ENCODE data around the gene SKAP2. TPM values are rescaled to one million over a fixed set of nuclear protein-coding genes. Genes with fewer than 3 reads are reported as not detected.

SKAP2 gene
- total RNA-seq, 1 donor from 2014 or later, result 50.2 TPM

- Histone ChIP-seq H3K27ac (no peak overlapping the region), H3K4me3 (no peak overlapping the region), H3K27me3 (no peaks in the 10 kb centered on the region), H3K4me1 (no peaks in the 10 kb centered on the region), H3K36me3 (no peaks in the 10 kb centered on the region), H3K9me3 (no peaks in the 10 kb centered on the region)
- DNase-seq (ENCODE audit: low spot score in 2 of 2), result no peak
- TF ChIP-seq, protein P1, sequence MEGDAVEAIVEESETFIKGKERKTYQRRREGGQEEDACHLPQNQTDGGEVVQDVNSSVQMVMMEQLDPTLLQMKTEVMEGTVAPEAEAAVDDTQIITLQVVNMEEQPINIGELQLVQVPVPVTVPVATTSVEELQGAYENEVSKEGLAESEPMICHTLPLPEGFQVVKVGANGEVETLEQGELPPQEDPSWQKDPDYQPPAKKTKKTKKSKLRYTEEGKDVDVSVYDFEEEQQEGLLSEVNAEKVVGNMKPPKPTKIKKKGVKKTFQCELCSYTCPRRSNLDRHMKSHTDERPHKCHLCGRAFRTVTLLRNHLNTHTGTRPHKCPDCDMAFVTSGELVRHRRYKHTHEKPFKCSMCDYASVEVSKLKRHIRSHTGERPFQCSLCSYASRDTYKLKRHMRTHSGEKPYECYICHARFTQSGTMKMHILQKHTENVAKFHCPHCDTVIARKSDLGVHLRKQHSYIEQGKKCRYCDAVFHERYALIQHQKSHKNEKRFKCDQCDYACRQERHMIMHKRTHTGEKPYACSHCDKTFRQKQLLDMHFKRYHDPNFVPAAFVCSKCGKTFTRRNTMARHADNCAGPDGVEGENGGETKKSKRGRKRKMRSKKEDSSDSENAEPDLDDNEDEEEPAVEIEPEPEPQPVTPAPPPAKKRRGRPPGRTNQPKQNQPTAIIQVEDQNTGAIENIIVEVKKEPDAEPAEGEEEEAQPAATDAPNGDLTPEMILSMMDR (IDR thresholded peaks at IDR 0.05), result no peak
- intact Hi-C loops (cut with DNase I), result no loop called here
These were observed 35.1 kb upstream of the SKAP2 start for GRCh38 chr7:26899519-26899918.

GRCh38 chr7:26898891-26899290 is 34.5 kb upstream of the SKAP2 start:
- TF ChIP-seq, protein P1 (IDR thresholded peaks at IDR 0.05), result no peak
- no peak overlapping the region for H3K4me3 ChIP-seq
- DNase-seq (ENCODE audit: low spot score in 2 of 2), result no peak
- H3K36me3 ChIP-seq, result no peaks in the 10 kb centered on the region
- no peaks in the 10 kb centered on the region for H3K4me1 ChIP-seq
- intact Hi-C loops (cut with DNase I), result no loop called here
- no peak overlapping the region for H3K27ac ChIP-seq
- H3K9me3 ChIP-seq, result no peaks in the 10 kb centered on the region
- no peaks in the 10 kb centered on the region for H3K27me3 ChIP-seq

DNA sequence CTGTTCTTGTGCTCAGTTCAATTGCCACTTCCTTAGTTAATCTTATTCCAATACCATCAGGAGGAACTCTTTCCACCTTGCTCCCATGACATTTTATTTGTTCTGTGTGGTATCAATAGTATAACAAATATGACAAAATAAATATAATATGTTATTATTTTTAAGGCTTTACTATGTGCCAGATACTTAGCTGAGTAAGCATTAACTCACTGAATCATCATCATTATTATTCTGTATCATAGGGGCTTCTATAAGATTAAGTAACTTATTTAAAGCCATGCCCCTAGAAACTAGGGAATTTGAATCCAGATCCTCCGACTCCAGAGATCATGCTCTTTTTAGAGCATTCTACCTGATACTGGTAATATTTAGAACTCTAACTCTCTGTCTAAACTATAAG is 33.5 kb upstream of the SKAP2 start:
- Histone ChIP-seq H3K27me3 (no peaks in the 10 kb centered on the region), H3K4me3 (no peak overlapping the region), H3K9me3 (no peaks in the 10 kb centered on the region), H3K4me1 (no peaks in the 10 kb centered on the region), H3K36me3 (no peaks in the 10 kb centered on the region), H3K27ac (no peak overlapping the region)
- TF ChIP-seq, protein P1 (IDR thresholded peaks at IDR 0.05), result no peak
- no peak for DNase-seq (ENCODE audit: low spot score in 2 of 2)
- intact Hi-C loops (cut with DNase I), result no loop called here

- no peaks in the 10 kb centered on the region for H3K36me3 ChIP-seq
- H3K4me1 ChIP-seq, result no peaks in the 10 kb centered on the region
- no peak for DNase-seq (ENCODE audit: low spot score in 2 of 2)
- no peak overlapping the region for H3K27ac ChIP-seq
- no peak overlapping the region for H3K4me3 ChIP-seq
- TF ChIP-seq, protein P1 (IDR thresholded peaks at IDR 0.05), result no peak
- H3K9me3 ChIP-seq, result no peaks in the 10 kb centered on the region
- intact Hi-C loops (cut with DNase I), result no loop called here
- no peaks in the 10 kb centered on the region for H3K27me3 ChIP-seq
These were observed 27.3 kb upstream of the SKAP2 start for GRCh38 chr7:26891400-26892350.

DNA sequence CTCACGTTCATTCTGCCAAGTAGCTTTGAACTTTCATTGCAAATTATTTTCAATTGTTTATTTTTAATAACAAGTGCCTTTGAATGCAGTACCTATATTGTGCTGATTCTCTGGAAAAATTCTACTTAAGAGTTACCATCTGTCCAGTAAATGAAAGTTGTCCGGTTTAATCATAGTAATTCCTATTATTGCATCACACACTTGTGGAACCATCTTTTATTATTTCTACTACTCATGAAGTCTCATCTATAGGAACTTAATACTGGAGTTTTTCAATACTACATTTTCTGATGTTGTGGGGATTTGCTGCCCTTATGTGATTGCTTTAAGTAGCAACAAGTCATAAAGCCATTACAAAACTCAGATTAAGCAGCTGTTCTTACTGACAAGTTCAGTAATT is 16.5 kb upstream of the SKAP2 start:
- H3K36me3 ChIP-seq, result no peaks in the 10 kb centered on the region
- DNase-seq (ENCODE audit: low spot score in 2 of 2), result no peak
- no peaks in the 10 kb centered on the region for H3K4me1 ChIP-seq
- TF ChIP-seq, protein P1 (IDR thresholded peaks at IDR 0.05), result no peak
- intact Hi-C loops (cut with DNase I), result no loop called here
- peaks cover 6 to 15% of the 10 kb centered on the region in 2 donors for H3K9me3 ChIP-seq
- H3K4me3 ChIP-seq, result no peak overlapping the region
- no peaks in the 10 kb centered on the region for H3K27me3 ChIP-seq
- H3K27ac ChIP-seq, result no peak overlapping the region
